H9 (cell line): ENCODE measurements around the gene STX10. TPM values are rescaled to one million over a fixed set of nuclear protein-coding genes. Genes with fewer than 3 reads are reported as not detected.

Source experiments
- DNase-seq: peaks from one replicate; pipeline ENCODE4 v3.0.0-alpha.2; 2017
- H2AFZ ChIP-seq: one replicate; pipeline ENCODE4 v1.6.1; 2013; ENCODE audit warnings: mild to moderate bottlenecking, low read length, control low read depth, moderate library complexity
- H2AK5ac ChIP-seq: 2 replicates; pipeline ENCODE4 v1.6.1; 2013; ENCODE audit warnings: low read length, control low read depth, mixed read lengths; ENCODE audit not compliant: insufficient read length
- H2BK120ac ChIP-seq: one replicate; pipeline ENCODE4 v1.6.1; 2013; ENCODE audit warnings: low read depth, mild to moderate bottlenecking, low read length, control low read depth, inconsistent platforms; ENCODE audit not compliant: poor library complexity, severe bottlenecking
- H2BK12ac ChIP-seq: 2 replicates; pipeline ENCODE4 v1.6.1; 2013; ENCODE audit warnings: low read length, control low read depth, mixed read lengths, low read depth; ENCODE audit not compliant: insufficient read length
- H2BK15ac ChIP-seq: 2 replicates; pipeline ENCODE4 v1.6.1; 2013; ENCODE audit warnings: low read depth, low read length, control low read depth
- H2BK20ac ChIP-seq: one replicate; pipeline ENCODE4 v1.6.1; 2013; ENCODE audit warnings: low read depth, mild to moderate bottlenecking, low read length, control low read depth, inconsistent platforms; ENCODE audit not compliant: poor library complexity, severe bottlenecking
- H2BK5ac ChIP-seq: 2 replicates; pipeline ENCODE4 v1.6.1; 2013; ENCODE audit warnings: low read length, control low read depth, mixed read lengths; ENCODE audit not compliant: insufficient read length
- H3K14ac ChIP-seq: 2 replicates; pipeline ENCODE4 v1.6.1; 2013; ENCODE audit warnings: low read length, control low read depth; ENCODE audit not compliant: insufficient read depth
- H3K18ac ChIP-seq: 2 replicates; pipeline ENCODE4 v1.6.1; 2013; ENCODE audit warnings: low read depth, mild to moderate bottlenecking, mixed read lengths, low read length, control low read depth; ENCODE audit not compliant: insufficient read length
- H3K23ac ChIP-seq: 2 replicates; pipeline ENCODE4 v1.6.1; 2013; ENCODE audit warnings: low read length, control low read depth, mixed read lengths, low read depth; ENCODE audit not compliant: insufficient read length
- H3K23me2 ChIP-seq: 2 replicates; pipeline ENCODE4 v1.6.1; 2013; ENCODE audit warnings: low read depth, mild to moderate bottlenecking, mixed read lengths, low read length, control low read depth; ENCODE audit not compliant: insufficient read length, poor library complexity, severe bottlenecking
- H3K27ac ChIP-seq: 2 replicates; pipeline ENCODE4 v1.5.1; 2013; ENCODE audit warnings: low read length, control low read depth, mixed read lengths, low read depth; ENCODE audit not compliant: insufficient read length
- H3K27me3 ChIP-seq: 2 replicates; pipeline ENCODE4 v1.6.1; 2013; ENCODE audit warnings: low read length, control low read depth, inconsistent platforms; ENCODE audit not compliant: insufficient read depth
- H3K4ac ChIP-seq: 2 replicates; pipeline ENCODE4 v1.6.1; 2013; ENCODE audit warnings: low read depth, mild to moderate bottlenecking, control low read depth, inconsistent platforms, low read length, moderate library complexity
- H3K4me1 ChIP-seq: 2 replicates; pipeline ENCODE4 v1.6.1; 2013; ENCODE audit warnings: low read length, control low read depth, inconsistent platforms; ENCODE audit not compliant: insufficient read depth
- H3K4me2 ChIP-seq: 2 replicates; pipeline ENCODE4 v1.6.1; 2013; ENCODE audit warnings: low read length, control low read depth, mixed read lengths; ENCODE audit not compliant: insufficient read length, insufficient read depth
- H3K56ac ChIP-seq: 2 replicates; pipeline ENCODE4 v1.6.1; 2013; ENCODE audit warnings: low read depth, mild to moderate bottlenecking, mixed read lengths, low read length, control low read depth; ENCODE audit not compliant: insufficient read length
- H3K79me1 ChIP-seq: 2 replicates; pipeline ENCODE4 v1.6.1; 2013; ENCODE audit warnings: low read depth, mild to moderate bottlenecking, moderate library complexity, low read length, control low read depth, inconsistent platforms; ENCODE audit not compliant: insufficient read depth, poor library complexity, severe bottlenecking
- H3K79me2 ChIP-seq: 2 replicates; pipeline ENCODE4 v1.6.1; 2013; ENCODE audit warnings: low read length, control low read depth, inconsistent platforms; ENCODE audit not compliant: insufficient read depth
- H3K9ac ChIP-seq: 2 replicates; pipeline ENCODE4 v1.6.1; 2013; ENCODE audit warnings: low read length, control low read depth, mixed read lengths; ENCODE audit not compliant: insufficient read length; ENCODE audit errors: extremely low read depth
- H3K9me3 ChIP-seq: one replicate; pipeline ENCODE4 v1.6.1; 2013; ENCODE audit warnings: low read depth, low read length, inconsistent platforms; ENCODE audit not compliant: control insufficient read depth
- H3T11ph ChIP-seq: one replicate; pipeline ENCODE4 v1.6.1; 2013; ENCODE audit warnings: mild to moderate bottlenecking, low read length, control low read depth, inconsistent platforms
- H4K20me1 ChIP-seq: one replicate; pipeline ENCODE4 v1.6.1; 2013; ENCODE audit not compliant: control insufficient read depth, insufficient read length, insufficient read depth
- H4K5ac ChIP-seq: 2 replicates; pipeline ENCODE4 v1.6.1; 2013; ENCODE audit warnings: low read depth, mild to moderate bottlenecking, mixed read lengths, low read length, control low read depth; ENCODE audit not compliant: insufficient read length
- H4K8ac ChIP-seq: replicated peaks from 2 replicates; pipeline ENCODE4 v1.6.1; 2013; ENCODE audit warnings: low read length, control low read depth, mixed read lengths, low read depth; ENCODE audit not compliant: insufficient read length
- H4K91ac ChIP-seq: 2 replicates; pipeline ENCODE4 v1.6.1; 2013; ENCODE audit warnings: low read depth, mild to moderate bottlenecking, moderate library complexity, mixed read lengths, low read length, control low read depth; ENCODE audit not compliant: insufficient read length
- H3K27ac Mint-ChIP-seq, 3 experiments: 2 replicates in 2 of 3; 3 replicates in 1 of 3; pipeline ENCODE4 v1.8.0; 2020 to 2021; ENCODE audit warnings: mixed read lengths in 3 of 3, mild to moderate bottlenecking in 1 of 3, moderate library complexity in 1 of 3
- H3K27me3 Mint-ChIP-seq: 2 replicates; pipeline ENCODE4 v1.8.0; 2021; ENCODE audit warnings: low read depth, mild to moderate bottlenecking, moderate library complexity, mixed read lengths
- H3K36me3 Mint-ChIP-seq, 3 experiments: 2 replicates in 2 of 3; 3 replicates in 1 of 3; pipeline ENCODE4 v1.8.0; 2020 to 2021; ENCODE audit warnings: low read depth in 3 of 3, mixed read lengths in 3 of 3; ENCODE audit not compliant: insufficient read depth in 1 of 3
- H3K4me1 Mint-ChIP-seq, 2 experiments: 2 replicates each; pipeline ENCODE4 v1.8.0; 2020; ENCODE audit warnings: mixed read lengths in 2 of 2
- H3K4me3 Mint-ChIP-seq, 2 experiments: 2 replicates in 1 of 2; 3 replicates in 1 of 2; pipeline ENCODE4 v1.8.0; 2020 to 2021; ENCODE audit warnings: mild to moderate bottlenecking in 2 of 2, mixed read lengths in 2 of 2, moderate library complexity in 1 of 2
- H3K9me3 Mint-ChIP-seq, 2 experiments: 2 replicates in 1 of 2; 3 replicates in 1 of 2; pipeline ENCODE4 v1.8.0; 2020; ENCODE audit warnings: mild to moderate bottlenecking in 2 of 2, mixed read lengths in 2 of 2, moderate library complexity in 1 of 2
- WGBS: extraction: QIAGEN DNeasy Blood & Tissue Kit; methylation state at CpG from one replicate; pipeline ENCODE4 v1.1.7; 2013; ENCODE audit warnings: missing lambda C conversion rate, low lambda C conversion rate, mixed read lengths; ENCODE audit not compliant: insufficient read length; ENCODE audit errors: extremely low coverage; 5-methylcytosine and 5-hydroxymethylcytosine counted together
- total RNA-seq: library from RNA; stranded (reverse); gene quantifications from 2 replicates; pipeline ENCODE4 v1.2.1, GENCODE V29; 2021
- TF ChIP-seq, protein P1 (sequence below): fragments of 200-600 bp; sonication (generic); conservative IDR thresholded peaks from 3 replicates; pipeline ENCODE4 v1.8.0; 2021; ENCODE audit warnings: antibody characterized with exemption, mild to moderate bottlenecking

STX10 gene
- total RNA-seq, 1 experiment from 2014 or later: 39.4 TPM

DNA sequence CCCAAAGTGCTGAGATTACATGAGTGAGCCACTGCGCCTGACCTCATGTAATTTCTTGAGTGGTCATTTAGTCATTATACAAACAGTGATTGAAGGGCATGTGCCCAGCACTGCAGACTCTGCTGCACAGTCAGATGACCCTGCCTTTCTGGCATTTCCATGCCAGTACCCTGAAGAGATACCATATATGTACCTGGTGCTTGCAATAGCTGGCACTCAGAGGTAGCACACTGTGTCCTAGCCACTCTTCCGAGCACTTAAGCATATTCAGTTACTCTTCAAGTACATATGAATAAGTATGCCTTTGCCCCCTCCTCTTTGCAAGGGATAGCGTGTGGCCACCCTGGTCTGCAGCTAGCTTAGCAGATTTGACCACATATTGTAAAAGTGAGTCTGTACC, 15.5 kb downstream of the STX10 start:
- Mint-ChIP-seq H3K27me3 (no peaks in the 10 kb centered on the region), H3K36me3 (peaks cover 22 to 67% (median 51%) of the 10 kb centered on the region in 3 experiments; a peak in 6 of 7 replicates), H3K27ac (0 out of 7 replicates have a peak overlapping the region, but pooled peaks of 1 of the 3 experiments have one; percentile 23), H3K4me3 (no peak overlapping the region), H3K4me1 (peaks cover 11 to 13% of the 10 kb centered on the region in 2 experiments; a peak in 3 of 4 replicates), H3K9me3 (no peaks in the 10 kb centered on the region)
- H3K23ac ChIP-seq: no peak overlapping the region
- H3K27ac ChIP-seq: no peak overlapping the region
- no peak overlapping the region for H2BK120ac ChIP-seq
- H2BK5ac ChIP-seq: no peak overlapping the region
- H3K79me1 ChIP-seq: peaks cover 4% of the 10 kb centered on the region
- H3K18ac ChIP-seq: no peak overlapping the region
- no peaks in the 10 kb centered on the region for H4K20me1 ChIP-seq
- no peak overlapping the region for H2AFZ ChIP-seq
- DNase-seq: no peak
- no peaks in the 10 kb centered on the region for H3K23me2 ChIP-seq
- H4K5ac ChIP-seq: no peak overlapping the region
- no peak overlapping the region for H3K9ac ChIP-seq
- H3K9me3 ChIP-seq: no peaks in the 10 kb centered on the region
- no peaks in the 10 kb centered on the region for H3K4me1 ChIP-seq
- TF ChIP-seq, protein P1, sequence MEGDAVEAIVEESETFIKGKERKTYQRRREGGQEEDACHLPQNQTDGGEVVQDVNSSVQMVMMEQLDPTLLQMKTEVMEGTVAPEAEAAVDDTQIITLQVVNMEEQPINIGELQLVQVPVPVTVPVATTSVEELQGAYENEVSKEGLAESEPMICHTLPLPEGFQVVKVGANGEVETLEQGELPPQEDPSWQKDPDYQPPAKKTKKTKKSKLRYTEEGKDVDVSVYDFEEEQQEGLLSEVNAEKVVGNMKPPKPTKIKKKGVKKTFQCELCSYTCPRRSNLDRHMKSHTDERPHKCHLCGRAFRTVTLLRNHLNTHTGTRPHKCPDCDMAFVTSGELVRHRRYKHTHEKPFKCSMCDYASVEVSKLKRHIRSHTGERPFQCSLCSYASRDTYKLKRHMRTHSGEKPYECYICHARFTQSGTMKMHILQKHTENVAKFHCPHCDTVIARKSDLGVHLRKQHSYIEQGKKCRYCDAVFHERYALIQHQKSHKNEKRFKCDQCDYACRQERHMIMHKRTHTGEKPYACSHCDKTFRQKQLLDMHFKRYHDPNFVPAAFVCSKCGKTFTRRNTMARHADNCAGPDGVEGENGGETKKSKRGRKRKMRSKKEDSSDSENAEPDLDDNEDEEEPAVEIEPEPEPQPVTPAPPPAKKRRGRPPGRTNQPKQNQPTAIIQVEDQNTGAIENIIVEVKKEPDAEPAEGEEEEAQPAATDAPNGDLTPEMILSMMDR: no peak
- H2BK20ac ChIP-seq: no peak overlapping the region
- H3K14ac ChIP-seq: no peak overlapping the region
- H3K79me2 ChIP-seq: peaks cover 17% of the 10 kb centered on the region; the same call in 1 of the 2 replicates
- no CpG with 5 or more reads among the region's 3 CpGs for WGBS
- no peak overlapping the region for H3K56ac ChIP-seq
- H4K8ac ChIP-seq: no peak overlapping the region
- H2BK15ac ChIP-seq: no peak overlapping the region
- H4K91ac ChIP-seq: no peak overlapping the region
- no peak overlapping the region for H3K4ac ChIP-seq
- no peak overlapping the region for H2BK12ac ChIP-seq
- no peaks in the 10 kb centered on the region for H3K27me3 ChIP-seq
- H3K4me2 ChIP-seq: no peak overlapping the region
- H2AK5ac ChIP-seq: no peak overlapping the region
- no peak overlapping the region for H3T11ph ChIP-seq
